GM12875 (cell line): ENCODE data around the gene WASHC3.

ENCODE experiments used
- H3K4me3 ChIP-seq: one replicate; pipeline ENCODE4 v1.5.1; 2011; ENCODE audit warnings: low read depth, low read length, control low read depth
- CTCF ChIP-seq: IDR thresholded peaks from 2 replicates; pipeline ENCODE4 v1.5.1; 2011; ENCODE audit warnings: low read depth, mild to moderate bottlenecking, control low read depth, inconsistent platforms, low read length, moderate library complexity, borderline replicate concordance; ENCODE audit not compliant: insufficient read depth

WASHC3 gene

DNA sequence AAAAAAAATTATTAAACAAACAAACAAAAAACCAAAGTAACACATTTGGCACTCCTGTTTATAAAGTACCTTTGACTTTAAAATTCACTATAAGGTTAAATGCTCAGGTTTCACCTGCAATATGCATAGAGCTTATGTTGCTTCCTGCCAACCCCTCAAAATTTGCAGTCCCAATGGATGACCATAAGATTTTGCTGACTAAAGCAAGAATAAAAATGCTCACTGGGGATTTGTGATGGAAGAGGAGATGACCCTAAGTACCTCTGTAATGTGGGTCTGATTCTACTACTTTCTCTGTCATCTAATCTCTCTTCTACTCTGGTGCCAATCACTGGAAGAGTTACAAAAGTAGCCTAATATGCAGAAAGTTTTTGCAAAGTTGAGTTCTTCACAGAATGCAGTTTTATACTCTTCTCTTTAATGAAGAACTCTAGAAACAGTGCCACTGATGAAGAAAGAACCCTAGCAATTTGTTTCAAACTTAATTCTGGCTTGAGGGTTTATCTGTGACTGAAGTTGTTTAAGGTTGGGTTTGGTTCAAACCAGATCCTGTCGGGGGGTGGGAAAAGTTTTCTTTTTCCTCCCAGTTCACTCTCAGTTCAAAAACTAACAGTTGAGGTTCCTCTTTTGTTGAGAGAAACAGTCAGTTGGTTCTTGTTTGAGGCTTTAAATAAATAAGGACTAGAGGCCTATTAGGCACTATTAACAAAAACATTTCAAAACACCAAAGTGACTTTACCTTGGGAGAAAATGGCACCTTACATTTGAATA, 10.9 kb downstream of the WASHC3 start:
- no peak for TF ChIP-seq CTCF
- H3K4me3 ChIP-seq = no peak overlapping the region

DNA sequence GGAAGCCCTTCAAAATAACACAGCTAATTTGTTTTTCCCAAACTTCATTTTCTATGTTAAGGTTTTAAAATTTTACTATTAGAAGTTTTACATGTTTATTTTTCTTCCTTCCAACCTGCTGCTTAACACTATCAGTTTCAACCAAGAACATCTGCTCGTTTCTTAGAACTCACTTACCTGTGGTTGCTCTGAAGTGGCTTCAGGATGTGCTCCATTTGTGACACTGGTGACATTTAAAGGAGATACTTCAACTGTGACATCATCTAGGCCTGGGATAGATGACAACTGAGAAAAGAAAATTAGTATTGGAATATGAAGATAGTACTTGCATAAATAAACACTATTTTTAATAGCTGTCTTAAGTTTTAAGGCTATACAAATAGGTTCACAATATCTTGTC, 17.9 kb downstream of the WASHC3 start:
- H3K4me3 ChIP-seq = no peak overlapping the region
- TF ChIP-seq CTCF = no peak

DNA sequence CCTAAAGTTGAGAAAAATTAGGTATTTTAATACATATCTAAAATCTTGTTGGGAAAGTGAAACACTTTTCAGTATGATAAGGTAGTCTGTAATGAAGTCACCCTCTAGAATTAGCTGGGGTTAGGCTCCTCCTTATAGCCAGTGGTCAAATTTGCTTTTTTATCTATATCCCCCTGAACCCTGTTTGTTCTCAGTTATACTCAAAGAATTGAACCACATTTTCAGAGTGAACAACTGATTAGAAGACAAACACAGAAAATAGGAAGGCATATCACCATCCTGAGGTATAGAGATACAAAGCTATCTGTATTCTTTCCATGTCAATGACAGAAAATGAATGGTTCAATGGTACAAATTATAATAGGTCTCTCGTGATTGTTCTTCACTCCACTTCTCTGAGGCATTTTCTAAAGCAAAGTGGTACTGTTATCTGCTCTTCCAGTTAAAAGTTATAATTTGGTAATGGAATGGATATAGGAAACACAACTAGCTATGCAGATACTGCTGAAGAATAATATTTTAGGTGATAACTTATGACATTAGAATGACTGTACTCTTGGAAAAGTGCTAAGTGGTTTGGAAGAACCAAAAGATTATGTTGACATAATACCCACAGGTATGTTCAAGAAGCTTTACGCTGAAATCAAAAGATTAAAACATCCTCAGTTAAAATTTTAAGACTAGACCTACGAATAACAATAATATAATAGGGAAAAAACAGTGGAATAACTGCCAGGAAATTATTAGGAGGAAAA, 27.6 kb downstream of the WASHC3 start:
- TF ChIP-seq CTCF = no peak
- no peak overlapping the region for H3K4me3 ChIP-seq

GRCh38 chr12:102031852-102032251, 29.9 kb downstream of the WASHC3 start:
- H3K4me3 ChIP-seq = no peak overlapping the region
- TF ChIP-seq CTCF = no peak

DNA sequence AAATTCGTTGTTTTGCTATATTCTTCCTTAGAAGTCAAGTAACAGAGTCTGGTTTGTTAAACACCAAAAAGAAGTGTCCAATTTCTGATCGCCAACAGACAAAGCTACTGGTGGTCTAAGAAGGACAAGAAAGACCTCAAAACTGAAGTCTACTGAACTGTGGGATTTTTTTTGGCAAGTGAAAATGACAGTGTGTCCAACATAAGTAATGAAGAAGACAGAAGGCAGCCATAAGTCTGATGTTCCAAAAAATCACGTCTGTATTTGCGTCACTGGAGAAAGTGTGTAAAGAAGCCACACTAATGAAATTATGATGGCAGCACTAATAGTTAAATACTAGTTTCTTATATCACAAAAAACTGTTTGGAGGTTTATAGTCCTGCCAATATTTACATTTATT, 32.6 kb downstream of the WASHC3 start:
- TF ChIP-seq CTCF = no peak
- H3K4me3 ChIP-seq = no peak overlapping the region

GRCh38 chr12:102026728-102027127, 35.1 kb downstream of the WASHC3 start:
- peak; percentile 25; the same call in 1 of the 2 replicates for TF ChIP-seq CTCF
- no peak overlapping the region for H3K4me3 ChIP-seq

GRCh38 chr12:102024765-102025164, 37.0 kb downstream of the WASHC3 start:
- no peak for TF ChIP-seq CTCF
- no peak overlapping the region for H3K4me3 ChIP-seq
